Coronary artery (tissue), 2 donors: Measurements from ENCODE around the gene GTPBP2.
"Not testable (repeated sequence)": the region's sequence is repeated elsewhere in the genome, so short reads cannot be mapped to it uniquely, and the experiment has no call there.

Experiments used
- DNase-seq: peaks from one replicate; pipeline ENCODE4 v3.0.0-alpha.2; 2017; ENCODE audit warnings: low spot score
- H3K27ac ChIP-seq, 2 donors: fragments of 200-600 bp; sonication (generic); one replicate each; pipeline ENCODE4 v1.5.1; 2016 to 2019
- H3K4me3 ChIP-seq: fragments of 200-600 bp; sonication (generic); 2 replicates; pipeline ENCODE4 v1.5.1; 2016; ENCODE audit warnings: mild to moderate bottlenecking, moderate library complexity
- TF ChIP-seq, protein P1 (sequence below): fragments of 200-600 bp; sonication (generic); IDR thresholded peaks from one replicate; pipeline ENCODE4 v1.5.1; 2019; ENCODE audit warnings: antibody characterized with exemption

GTPBP2 gene

DNA sequence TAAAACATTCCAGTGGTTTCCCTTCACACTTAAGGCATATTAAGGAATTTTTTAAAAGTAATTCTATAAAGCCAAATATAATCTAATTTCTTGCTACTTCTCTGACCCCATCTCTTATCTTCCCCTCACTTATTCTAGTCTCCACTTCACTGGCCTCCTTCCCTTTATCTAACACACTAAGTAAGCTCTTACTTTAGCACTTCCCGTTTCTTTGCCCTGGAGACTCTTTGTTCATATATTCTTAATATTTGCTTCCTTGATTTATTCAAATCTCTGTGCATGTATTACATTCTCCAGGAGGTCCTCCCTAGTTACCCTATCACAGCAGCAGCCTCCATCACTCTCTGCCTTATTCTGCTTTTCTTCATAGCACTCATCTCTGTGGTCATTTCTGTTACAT, 20.3 kb downstream of the GTPBP2 start:
- Histone ChIP-seq H3K27ac (no peak overlapping the region), H3K4me3 (no peak overlapping the region)
- TF ChIP-seq, protein P1, sequence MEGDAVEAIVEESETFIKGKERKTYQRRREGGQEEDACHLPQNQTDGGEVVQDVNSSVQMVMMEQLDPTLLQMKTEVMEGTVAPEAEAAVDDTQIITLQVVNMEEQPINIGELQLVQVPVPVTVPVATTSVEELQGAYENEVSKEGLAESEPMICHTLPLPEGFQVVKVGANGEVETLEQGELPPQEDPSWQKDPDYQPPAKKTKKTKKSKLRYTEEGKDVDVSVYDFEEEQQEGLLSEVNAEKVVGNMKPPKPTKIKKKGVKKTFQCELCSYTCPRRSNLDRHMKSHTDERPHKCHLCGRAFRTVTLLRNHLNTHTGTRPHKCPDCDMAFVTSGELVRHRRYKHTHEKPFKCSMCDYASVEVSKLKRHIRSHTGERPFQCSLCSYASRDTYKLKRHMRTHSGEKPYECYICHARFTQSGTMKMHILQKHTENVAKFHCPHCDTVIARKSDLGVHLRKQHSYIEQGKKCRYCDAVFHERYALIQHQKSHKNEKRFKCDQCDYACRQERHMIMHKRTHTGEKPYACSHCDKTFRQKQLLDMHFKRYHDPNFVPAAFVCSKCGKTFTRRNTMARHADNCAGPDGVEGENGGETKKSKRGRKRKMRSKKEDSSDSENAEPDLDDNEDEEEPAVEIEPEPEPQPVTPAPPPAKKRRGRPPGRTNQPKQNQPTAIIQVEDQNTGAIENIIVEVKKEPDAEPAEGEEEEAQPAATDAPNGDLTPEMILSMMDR: no peak
- no peak for DNase-seq

DNA sequence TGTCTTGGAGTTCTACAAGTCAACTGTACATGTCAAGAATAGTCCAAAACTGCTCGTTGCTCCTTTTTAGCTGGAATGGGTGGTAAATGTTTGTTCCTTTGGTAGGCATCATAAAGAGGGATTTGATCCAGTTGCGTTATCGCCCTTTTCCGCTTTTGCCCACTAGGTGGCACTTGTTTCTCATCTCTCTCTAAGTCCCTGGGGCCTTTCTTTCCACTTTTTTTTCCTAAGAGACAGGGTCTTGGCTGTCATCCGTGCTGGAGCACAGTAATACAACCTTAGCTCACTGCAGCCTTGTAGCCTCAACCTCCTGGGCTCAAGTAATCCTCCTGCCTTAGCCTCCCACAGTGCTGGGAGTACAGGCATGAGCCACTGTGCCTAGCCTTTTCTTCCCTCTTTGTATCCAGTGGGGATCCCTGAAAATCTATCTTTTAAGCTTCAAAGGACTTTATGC, 20.7 kb downstream of the GTPBP2 start:
- TF ChIP-seq, protein P1: peak; percentile 57
- Histone ChIP-seq H3K27ac (no peak overlapping the region), H3K4me3 (no peak overlapping the region)
- no peak for DNase-seq

DNA sequence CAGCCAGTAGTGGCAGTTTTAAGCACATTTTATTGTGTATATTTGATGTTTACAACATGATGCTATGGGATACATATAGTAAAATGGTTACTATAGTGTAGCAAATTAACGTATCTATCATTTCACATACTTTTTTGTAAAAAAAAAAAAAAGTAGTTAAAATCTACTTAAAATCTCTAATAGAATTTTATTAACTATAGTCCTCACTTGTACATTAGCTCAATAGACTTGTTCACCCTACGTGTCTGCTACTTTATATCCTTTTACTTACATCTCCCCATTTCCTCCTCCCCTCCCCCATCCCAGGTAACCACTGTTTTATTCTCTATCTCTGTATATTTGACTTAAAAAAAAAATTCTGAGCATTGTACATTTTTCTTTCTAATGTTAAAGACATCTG, 23.0 kb downstream of the GTPBP2 start:
- TF ChIP-seq, protein P1: no peak
- Histone ChIP-seq H3K27ac (no peak overlapping the region), H3K4me3 (no peak overlapping the region)
- DNase-seq: no peak

DNA sequence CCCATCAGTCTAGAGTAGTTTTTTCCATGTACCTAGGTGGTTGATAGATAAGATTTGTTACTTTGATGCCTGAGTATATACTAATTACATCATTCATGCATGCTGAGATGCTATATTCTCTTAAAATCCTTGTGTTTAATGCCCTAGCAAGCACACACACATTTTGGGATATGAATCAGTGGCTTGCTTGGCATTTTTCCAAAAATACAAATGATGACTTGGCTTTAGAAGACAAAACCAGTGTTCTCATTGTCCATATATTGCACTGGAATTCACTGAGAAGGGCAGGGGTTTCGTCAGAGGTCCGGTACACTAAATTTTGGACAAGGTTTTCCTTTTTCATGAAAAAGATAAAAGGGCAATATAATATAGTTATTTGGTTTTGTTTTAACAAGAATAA, 24.9 kb downstream of the GTPBP2 start:
- Histone ChIP-seq H3K27ac (no peak overlapping the region), H3K4me3 (no peak overlapping the region)
- TF ChIP-seq, protein P1: no peak

DNA sequence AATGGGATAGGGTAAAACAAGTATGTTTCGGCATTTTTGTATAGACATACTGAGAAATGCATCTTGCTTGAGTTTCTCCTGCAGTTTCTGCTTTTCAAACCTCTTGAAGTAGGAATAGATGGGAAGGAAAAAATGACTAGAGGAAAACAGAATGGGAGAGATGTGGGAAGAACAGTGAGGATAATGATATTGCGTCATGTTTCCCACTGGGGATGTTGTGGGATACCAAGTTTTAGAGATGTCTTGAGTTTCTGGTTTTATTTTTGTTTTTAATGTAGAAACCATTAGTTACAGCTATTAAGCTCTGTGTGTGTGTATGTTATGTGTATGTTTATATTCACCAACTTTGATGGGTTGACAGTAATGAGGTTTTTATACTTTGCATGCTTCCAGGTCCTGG, 28.5 kb downstream of the GTPBP2 start:
- Histone ChIP-seq H3K4me3 (no peak overlapping the region), H3K27ac (no peak overlapping the region)
- TF ChIP-seq, protein P1: no peak
- no peak for DNase-seq

More for the DNA sequence above, 24.9 kb downstream of the GTPBP2 start:
- no peak for DNase-seq

DNA sequence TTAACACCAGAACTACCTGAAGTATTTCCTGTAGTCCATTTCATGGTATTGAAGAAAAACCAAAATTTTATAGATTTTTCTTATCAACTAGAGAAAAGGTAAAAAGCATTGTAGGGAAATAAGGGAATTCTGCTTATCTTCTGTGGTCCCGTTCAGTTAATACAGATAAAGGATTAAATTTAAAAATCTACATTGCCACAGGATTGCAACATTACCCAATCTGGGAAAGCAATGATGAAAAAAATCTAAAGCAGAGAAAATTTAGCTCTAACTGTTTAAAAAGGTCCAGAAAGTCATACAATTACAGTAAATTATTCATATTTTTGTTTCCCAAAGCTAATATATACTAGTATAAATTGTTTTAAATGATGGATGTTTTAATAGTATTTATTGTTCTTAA, 35.1 kb downstream of the GTPBP2 start:
- TF ChIP-seq, protein P1: no peak
- H3K4me3 ChIP-seq: no peak overlapping the region
- DNase-seq: no peak
- H3K27ac ChIP-seq: no peak overlapping the region

DNA sequence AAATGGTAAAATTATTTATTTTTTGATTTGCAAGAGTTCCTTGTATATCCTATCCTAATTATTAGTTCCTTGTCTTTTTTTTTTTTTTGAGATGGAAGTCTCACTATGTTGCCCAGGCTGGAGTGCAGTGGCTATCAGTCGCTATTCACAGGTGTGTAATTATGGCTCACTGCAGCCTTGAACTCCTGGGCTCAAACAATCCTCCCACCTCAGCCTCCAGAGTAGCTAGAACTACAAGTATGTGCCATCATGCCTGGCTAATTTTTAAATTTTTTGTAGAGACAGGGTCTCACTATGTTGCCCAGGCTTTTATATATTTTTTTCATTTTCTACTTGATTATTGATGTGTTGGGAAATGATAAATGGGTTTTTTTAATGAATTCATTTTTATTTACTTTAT, 39.5 kb downstream of the GTPBP2 start:
- not testable (repeated sequence) for H3K27ac ChIP-seq, H3K4me3 ChIP-seq, DNase-seq

DNA sequence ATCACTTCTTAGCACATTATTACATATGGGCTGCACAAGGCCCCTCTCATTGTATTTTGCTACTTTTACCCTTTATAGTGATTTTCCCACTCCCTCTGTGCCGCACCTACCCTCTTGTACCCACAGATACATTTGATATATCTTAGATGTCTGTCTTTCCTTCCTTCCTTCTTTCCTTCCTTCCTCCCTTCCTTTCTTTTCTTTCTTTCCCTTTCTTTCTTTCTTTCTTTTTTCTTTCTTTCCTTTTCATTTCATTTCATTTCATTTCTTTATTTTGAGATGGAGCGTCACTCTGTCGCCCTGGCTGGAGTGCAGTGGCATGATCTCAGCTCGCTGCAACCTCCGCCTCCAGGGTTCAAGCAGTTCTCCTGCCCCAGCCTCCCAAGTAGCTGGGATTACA, 40.9 kb downstream of the GTPBP2 start:
- H3K4me3 ChIP-seq: no peak overlapping the region
- TF ChIP-seq, protein P1: no peak
- no peak for DNase-seq
- H3K27ac ChIP-seq: no peak overlapping the region
